Renal pelvis (tissue), 12 donors: ENCODE measurements around the gene HOATZ. TPM values are rescaled to one million over a fixed set of nuclear protein-coding genes. Genes with fewer than 3 reads are reported as not detected.
A peak's percentile ranks its signal among the peaks of the same experiment; 100 is the strongest.

Experiments
- DNase-seq: peaks from one replicate; pipeline ENCODE4 v3.0.0-alpha.2; 2013
- long read RNA-seq, 16 experiments: transcript quantifications; one replicate each; lab custom pipeline, GENCODE V29; 2026
- polyA plus RNA-seq, 3 donors: library from polyadenylated mRNA; unstranded; fragments of 120-200 nt; gene quantifications; one replicate each; pipeline ENCODE4 v1.2.1, GENCODE V29; 2013; ENCODE audit not compliant: insufficient read length in 3 of 3

HOATZ gene
- under 1 TPM; 0.06 to 0.09 (median 0.08) TPM for polyA plus RNA-seq
- long read RNA-seq, donor 1: 0 reads
- long read RNA-seq, donor 2: 0 reads
- long read RNA-seq, donor 3: 0 reads
- long read RNA-seq, donor 4: 0 reads
- long read RNA-seq, donor 5: 0 reads
- long read RNA-seq, donor 6: 0 reads
- long read RNA-seq, donor 7: 0 reads
- long read RNA-seq, donor 8: 0 reads
- long read RNA-seq, donor 9, partial matches to known transcripts: 0 of 1 reads
- long read RNA-seq, donor 9, other reads (novel, unspliced or antisense): 0 of 1 reads
- long read RNA-seq, donor 10: 0 reads
- long read RNA-seq, donor 11: 0 reads
- long read RNA-seq, donor 12: 0 reads
- long read RNA-seq, donor 13: 0 reads
- long read RNA-seq, donor 14: 0 reads
- long read RNA-seq, donor 15: 0 reads
- long read RNA-seq, donor 16: 0 reads

- DNase-seq: no peak
Observed at GRCh38 chr11:111514216-111515031, at the start of gene HOATZ. Gene HOATZ (plus strand): TSS chr11:111514778. CDS start chr11:111514785, 7 bp downstream.

- DNase-seq: no peak
Observed at GRCh38 chr11:111465400-111465799, 49.2 kb upstream of the HOATZ start.

- DNase-seq: no peak
Observed at GRCh38 chr11:111466615-111467014, 48.0 kb upstream of the HOATZ start.

- DNase-seq: no peak
Observed at GRCh38 chr11:111469200-111469599, 45.4 kb upstream of the HOATZ start.

GRCh38 chr11:111472228-111472627, 42.4 kb upstream of the HOATZ start:
- DNase-seq: no peak

GRCh38 chr11:111474432-111474831, 40.1 kb upstream of the HOATZ start:
- DNase-seq: no peak

- no peak for DNase-seq
Observed at GRCh38 chr11:111476366-111476765, 38.2 kb upstream of the HOATZ start.

GRCh38 chr11:111476956-111477355, 37.6 kb upstream of the HOATZ start:
- no peak for DNase-seq

- no peak for DNase-seq
Observed at GRCh38 chr11:111477898-111478297, 36.7 kb upstream of the HOATZ start.

- DNase-seq: no peak
Observed at GRCh38 chr11:111479666-111480065, 34.9 kb upstream of the HOATZ start.

- DNase-seq: no peak
Observed at GRCh38 chr11:111483431-111483830, 31.1 kb upstream of the HOATZ start.

GRCh38 chr11:111490496-111490895, 24.1 kb upstream of the HOATZ start:
- DNase-seq: no peak

GRCh38 chr11:111494040-111494439, 20.5 kb upstream of the HOATZ start:
- DNase-seq: no peak

- DNase-seq: no peak
Observed at GRCh38 chr11:111499483-111499882, 15.1 kb upstream of the HOATZ start.

- DNase-seq: no peak
Observed at GRCh38 chr11:111500481-111500880, 14.1 kb upstream of the HOATZ start.

- DNase-seq: no peak
Observed at GRCh38 chr11:111502611-111503010, 12.0 kb upstream of the HOATZ start.

- no peak for DNase-seq
Observed at GRCh38 chr11:111510311-111510710, 4.3 kb upstream of the HOATZ start.

GRCh38 chr11:111512296-111513239, 2.0 kb upstream of the HOATZ start, which contains the start of gene BTG4:
Gene BTG4 (minus strand): TSS chr11:111512386. CDS start chr11:111498776, 13,610 bp downstream.
- peak; percentile 28 for DNase-seq

- no peak for DNase-seq
Observed at GRCh38 chr11:111513240-111513605, 1.4 kb upstream of the HOATZ start.

- DNase-seq: no peak
Observed at GRCh38 chr11:111515591-111515990, 1.0 kb downstream of the HOATZ start.

- no peak for DNase-seq
Observed at GRCh38 chr11:111518668-111519067, 4.1 kb downstream of the HOATZ start.

- no peak for DNase-seq
Observed at GRCh38 chr11:111520560-111520959, 6.0 kb downstream of the HOATZ start.
